Uterus (tissue), 2 donors: Measurements from ENCODE around the gene TLK1.

Source experiments
- POLR2A ChIP-seq, 2 donors: fragments of 450-650 bp; IDR thresholded peaks; one replicate each; pipeline ENCODE4 v1.6.1; 2016; ENCODE audit warnings: antibody characterized with exemption in 2 of 2, mild to moderate bottlenecking in 1 of 2, moderate library complexity in 1 of 2
- TF ChIP-seq, protein P1 (sequence below), 4 experiments: fragments of 200-600 bp in 2 of 4; fragments of 450-650 bp in 2 of 4; sonication (generic) in 2 of 4; IDR thresholded peaks; one replicate each; pipeline ENCODE4 v1.5.1; 2016 to 2019; ENCODE audit warnings: antibody characterized with exemption in 4 of 4, mild to moderate bottlenecking in 2 of 4, moderate library complexity in 1 of 4

- TF ChIP-seq, protein P1, sequence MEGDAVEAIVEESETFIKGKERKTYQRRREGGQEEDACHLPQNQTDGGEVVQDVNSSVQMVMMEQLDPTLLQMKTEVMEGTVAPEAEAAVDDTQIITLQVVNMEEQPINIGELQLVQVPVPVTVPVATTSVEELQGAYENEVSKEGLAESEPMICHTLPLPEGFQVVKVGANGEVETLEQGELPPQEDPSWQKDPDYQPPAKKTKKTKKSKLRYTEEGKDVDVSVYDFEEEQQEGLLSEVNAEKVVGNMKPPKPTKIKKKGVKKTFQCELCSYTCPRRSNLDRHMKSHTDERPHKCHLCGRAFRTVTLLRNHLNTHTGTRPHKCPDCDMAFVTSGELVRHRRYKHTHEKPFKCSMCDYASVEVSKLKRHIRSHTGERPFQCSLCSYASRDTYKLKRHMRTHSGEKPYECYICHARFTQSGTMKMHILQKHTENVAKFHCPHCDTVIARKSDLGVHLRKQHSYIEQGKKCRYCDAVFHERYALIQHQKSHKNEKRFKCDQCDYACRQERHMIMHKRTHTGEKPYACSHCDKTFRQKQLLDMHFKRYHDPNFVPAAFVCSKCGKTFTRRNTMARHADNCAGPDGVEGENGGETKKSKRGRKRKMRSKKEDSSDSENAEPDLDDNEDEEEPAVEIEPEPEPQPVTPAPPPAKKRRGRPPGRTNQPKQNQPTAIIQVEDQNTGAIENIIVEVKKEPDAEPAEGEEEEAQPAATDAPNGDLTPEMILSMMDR (IDR thresholded peaks at IDR 0.05) = peak; percentile 85 to 99 (median 98)
- peak; percentile 39 to 49 for TF ChIP-seq POLR2A (IDR thresholded peaks at IDR 0.05)
Observed at GRCh38 chr2:170973492-170974303, 187.0 kb downstream of the TLK1 start.
